Kidney (tissue), 14 donors: ENCODE measurements around the gene ANKRD44. TPM values are rescaled to one million over a fixed set of nuclear protein-coding genes. Genes with fewer than 3 reads are reported as not detected.

ENCODE experiments used
- DNase-seq, 5 donors: peaks; one replicate each; pipeline ENCODE4 v3.0.0-alpha.2; 2013 to 2020
- FAIRE-seq: peaks from 2 replicates; lab custom pipeline; 2012; peaks lifted over from hg19 to GRCh38; lab: Jason Lieb, UNC
- H3K27ac ChIP-seq, 2 donors: one replicate each; pipeline ENCODE4 v1.7.0; 2013; ENCODE audit warnings: low read depth in 2 of 2, low read length in 2 of 2, inconsistent platforms in 1 of 2
- H3K27me3 ChIP-seq: one replicate; pipeline ENCODE4 v1.7.1; 2013; ENCODE audit warnings: low read length, inconsistent platforms; ENCODE audit not compliant: control insufficient read depth, insufficient read depth
- H3K36me3 ChIP-seq, 3 donors: one replicate each; pipeline versions ENCODE4 v1.7.0 to v1.7.1; 2013; ENCODE audit warnings: low read length in 3 of 3, control low read depth in 1 of 3, inconsistent platforms in 1 of 3; ENCODE audit not compliant: insufficient read depth in 3 of 3, control insufficient read depth in 2 of 3
- H3K4me1 ChIP-seq, 3 donors: one replicate each; pipeline versions ENCODE4 v1.7.0 to v1.7.1; 2013; ENCODE audit warnings: low read length in 3 of 3, inconsistent platforms in 1 of 3, low read depth in 1 of 3; ENCODE audit not compliant: control insufficient read depth in 2 of 3, insufficient read depth in 2 of 3
- H3K4me3 ChIP-seq, 3 donors: one replicate each; pipeline versions ENCODE4 v1.7.0 to v1.8.1; 2013; ENCODE audit warnings: low read length in 3 of 3, control low read depth in 1 of 3, inconsistent platforms in 1 of 3
- H3K9ac ChIP-seq, 3 donors: one replicate each; pipeline versions ENCODE4 v1.7.0 to v1.7.1; 2013; ENCODE audit warnings: low read length in 3 of 3, control low read depth in 1 of 3, inconsistent platforms in 1 of 3
- H3K9me3 ChIP-seq, 3 donors: one replicate each; pipeline versions ENCODE4 v1.7.0 to v1.7.1; 2013; ENCODE audit warnings: low read length in 3 of 3, control low read depth in 1 of 3, inconsistent platforms in 1 of 3; ENCODE audit not compliant: control insufficient read depth in 2 of 3, insufficient read depth in 1 of 3
- CTCF ChIP-seq: IDR thresholded peaks from 3 replicates; pipeline ENCODE4 v1.5.1; 2012; ENCODE audit warnings: mild to moderate bottlenecking, moderate library complexity, borderline replicate concordance; ENCODE audit not compliant: insufficient read depth; ENCODE audit errors: extremely low read depth
- intact Hi-C: fragments of 100-400 bp; cut with DNase I; formaldehyde crosslinking; loops from one replicate; pipeline ENCODE4 v1.11.1; 2022
- polyA plus RNA-seq: library from polyadenylated mRNA; stranded (reverse); fragments of 350-450 nt; fragmentation: Illumina TruSeq; extraction: RNeasy Lipid Tissue Mini Kit (QIAGEN cat#74804); gene quantifications from one replicate; pipeline ENCODE4 v1.2.3, GENCODE V29; 2014; ENCODE audit warnings: low read depth, low replicate concordance; ENCODE audit not compliant: insufficient read depth
- total RNA-seq: library from RNA; stranded (reverse); fragmentation: NEBNext Ultra II Directional; extraction: Animal tissue kit (Norgen Biotek cat#: 25700); gene quantifications from one replicate; pipeline ENCODE4 v1.2.1, GENCODE V29; 2021
- donor health status: control.
- donor health status: control.
- donor health status: control.
- donor health status: control.
- donor health status: control.
- donor health status: DM: yes; HTN: yes; CAD: no.
- donor health status: Normal renal cell carcinoma (clear cell type).

Gene ANKRD44
- total and polyA plus RNA-seq, 2 donors from 2014 or later, result 2.2 to 39.2 TPM

GRCh38 chr2:197278799-197279763, 31.5 kb downstream of the ANKRD44 start:
- no peak for TF ChIP-seq CTCF
- Histone ChIP-seq H3K27ac (no peak overlapping the region), H3K9me3 (no peaks in the 10 kb centered on the region), H3K36me3 (no peaks in the 10 kb centered on the region), H3K9ac (no peak overlapping the region), H3K4me1 (peaks cover 0 to 2% (median 0%) of the 10 kb centered on the region in 3 donors), H3K27me3 (no peaks in the 10 kb centered on the region), H3K4me3 (no peak overlapping the region)
- FAIRE-seq (no peak), DNase-seq (peak in 1 of 5 donors; percentile 69)
- intact Hi-C loops, result no loop called here

- FAIRE-seq (no peak), DNase-seq (no peak)
- Histone ChIP-seq H3K4me3 (no peak overlapping the region), H3K4me1 (peaks cover 0 to 2% (median 0%) of the 10 kb centered on the region in 3 donors), H3K9ac (no peak overlapping the region), H3K27me3 (no peaks in the 10 kb centered on the region), H3K27ac (no peak overlapping the region), H3K9me3 (no peaks in the 10 kb centered on the region), H3K36me3 (no peaks in the 10 kb centered on the region)
- no peak for TF ChIP-seq CTCF
- intact Hi-C loops, result no loop called here
These were observed 32.8 kb downstream of the ANKRD44 start for GRCh38 chr2:197277794-197278193.

- Histone ChIP-seq H3K27me3 (no peaks in the 10 kb centered on the region), H3K9me3 (no peaks in the 10 kb centered on the region), H3K4me3 (no peak overlapping the region), H3K36me3 (no peaks in the 10 kb centered on the region), H3K4me1 (peaks cover 0 to 2% (median 0%) of the 10 kb centered on the region in 3 donors), H3K27ac (no peak overlapping the region), H3K9ac (no peak overlapping the region)
- FAIRE-seq (peak; percentile 58), DNase-seq (no peak)
- no peak for TF ChIP-seq CTCF
- intact Hi-C loops, result no loop called here
These were observed 34.4 kb downstream of the ANKRD44 start for GRCh38 chr2:197276156-197276555.
